ENCODE data around the gene USP31. TPM values are rescaled to one million over a fixed set of nuclear protein-coding genes. Genes with fewer than 3 reads are reported as not detected.

USP31 gene
- total and polyA plus RNA-seq, 2 of the 8 experiments (the other 6 are each of a cell fraction or from before 2014, with no cell fraction given): 6.7 to 19.0 TPM

DNA sequence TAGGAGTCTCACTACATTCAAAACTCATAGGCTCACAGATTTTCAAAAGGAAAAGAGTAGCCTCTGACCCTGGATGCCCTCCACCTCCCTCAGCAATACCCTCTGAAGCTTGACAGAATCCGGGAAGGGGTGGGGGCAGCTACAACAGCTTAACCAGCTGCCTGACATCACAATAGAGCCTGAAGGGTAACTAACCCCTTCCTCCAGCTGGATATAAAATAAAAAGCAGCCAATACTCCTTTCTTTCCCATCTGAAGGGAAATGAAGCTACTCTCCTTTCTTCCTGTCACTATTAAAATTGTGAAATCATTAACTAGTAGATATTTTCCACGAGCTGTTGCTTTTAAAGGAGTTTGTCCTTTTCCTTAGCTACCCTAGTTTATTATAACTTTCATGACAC is 24.0 kb downstream of the USP31 start:
- Histone ChIP-seq H4K20me1 (replicated peaks in 1 of 2; ENCODE audit: control insufficient read depth in 1 of 2, insufficient read depth in 2 of 2, low read length in 2 of 2) (peaks cover 5 to 9% of the 10 kb centered on the region in 2 experiments), H3K9me3 (ENCODE audit: insufficient read depth in 2 of 2, low read depth in 1 of 2, low read length in 1 of 2) (no peaks in the 10 kb centered on the region), H4K8ac (ENCODE audit: extremely low read depth, insufficient read depth, low read length) (no peak overlapping the region), H2BK5ac (ENCODE audit: low read depth, low read length) (no peak overlapping the region), H3K23ac (ENCODE audit: insufficient read length) (no peak overlapping the region), H3K27ac (ENCODE audit: low read depth, low read length) (no peak overlapping the region), H3K18ac (ENCODE audit: extremely low read depth, low read length) (no peak overlapping the region), H3K56ac (replicated peaks; ENCODE audit: insufficient read length, low read depth, low read length) (no peak overlapping the region), H2BK12ac (ENCODE audit: low read depth, low read length) (no peak overlapping the region), H4K5ac (ENCODE audit: insufficient read length, low read depth, low read length) (no peak overlapping the region), H3K36me3 (ENCODE audit: control insufficient read depth in 2 of 4, insufficient read depth in 4 of 4, low read length in 3 of 4) (no peaks in the 10 kb centered on the region), H3K4me1 (replicated peaks in 1 of 4; ENCODE audit: control insufficient read depth in 3 of 4, insufficient read depth in 4 of 4, low read length in 3 of 4) (peaks cover 0 to 10% (median 5%) of the 10 kb centered on the region in 4 experiments; a peak in 4 of 7 replicates), H2AK5ac (ENCODE audit: low read depth, low read length) (no peak overlapping the region), H2BK120ac (replicated peaks; ENCODE audit: low read depth, low read length) (no peak overlapping the region), H2BK20ac (ENCODE audit: low read length) (no peak overlapping the region), H3K23me2 (ENCODE audit: low read depth, low read length) (no peaks in the 10 kb centered on the region), H3K27me3 (replicated peaks in 1 of 4; ENCODE audit: control insufficient read depth in 3 of 4, extremely low read depth in 1 of 4, insufficient read depth in 3 of 4, low read length in 3 of 4) (no peaks in the 10 kb centered on the region), H3K4ac (replicated peaks; ENCODE audit: insufficient read length, low read depth, low read length) (no peak overlapping the region), H3K79me2 (ENCODE audit: control insufficient read depth in 1 of 2, insufficient read depth in 2 of 2, low read length in 2 of 2) (peaks cover 7 to 94% of the 10 kb centered on the region in 2 experiments), H2BK15ac (ENCODE audit: low read length) (no peak overlapping the region), H3K4me2 (ENCODE audit: insufficient read depth in 1 of 2, low read depth in 2 of 2, low read length in 2 of 2) (no peak overlapping the region), H3K4me3 (ENCODE audit: extremely low read depth in 1 of 4, insufficient read depth in 2 of 4, low read depth in 3 of 4, low read length in 4 of 4) (no peak overlapping the region), H4K91ac (replicated peaks; ENCODE audit: insufficient read length, low read length) (no peak overlapping the region), H3K79me1 (ENCODE audit: low read depth, low read length) (peaks cover 3% of the 10 kb centered on the region; the same call in 1 of the 2 replicates), H2AFZ (ENCODE audit: low read length) (no peak overlapping the region), H3K9ac (replicated peaks in 1 of 4; ENCODE audit: extremely low read depth in 1 of 4, low read depth in 3 of 4, low read length in 3 of 4) (no peak overlapping the region), H3K14ac (ENCODE audit: insufficient read length) (no peak overlapping the region)
- 76% methylated on average over 2 of the region's 2 CpGs; no CpG with 5 or more reads in 1 of the 2 experiments for WGBS, 2 experiments (ENCODE audit: extremely low coverage in 1 of 2, insufficient coverage in 1 of 2, insufficient read length in 1 of 2, insufficient replicate concordance in 2 of 2, low coverage in 1 of 2, low lambda C conversion rate in 2 of 2, missing lambda C conversion rate in 1 of 2)
- ChIA-PET CTCF (ENCODE audit: partially characterized antibody) (interaction anchor here (1.1 to 1.5 kb wide), 2 partner anchors 51 to 311 kb away, joined by 3 to 5 read pairs; no protein-coding TSS in a partner anchor), POLR2A (ENCODE audit: partially characterized antibody) (no interaction called here)
- DNase-seq (ENCODE audit: low read depth in 1 of 2, low spot score in 2 of 2) (no peak), FAIRE-seq (no peak)
- no peak for TF ChIP-seq POU5F1 (IDR thresholded peaks at IDR 0.05; ENCODE audit: low read depth, low read length)
- TF ChIP-seq, protein P1, sequence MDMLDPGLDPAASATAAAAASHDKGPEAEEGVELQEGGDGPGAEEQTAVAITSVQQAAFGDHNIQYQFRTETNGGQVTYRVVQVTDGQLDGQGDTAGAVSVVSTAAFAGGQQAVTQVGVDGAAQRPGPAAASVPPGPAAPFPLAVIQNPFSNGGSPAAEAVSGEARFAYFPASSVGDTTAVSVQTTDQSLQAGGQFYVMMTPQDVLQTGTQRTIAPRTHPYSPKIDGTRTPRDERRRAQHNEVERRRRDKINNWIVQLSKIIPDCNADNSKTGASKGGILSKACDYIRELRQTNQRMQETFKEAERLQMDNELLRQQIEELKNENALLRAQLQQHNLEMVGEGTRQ (IDR thresholded peaks at IDR 0.05; ENCODE audit: low read length): no peak
- no peak for TF ChIP-seq BRCA1 (IDR thresholded peaks at IDR 0.05; ENCODE audit: low read depth, low read length)
- no peak for TF ChIP-seq TAF7 (optimal IDR thresholded peaks at IDR 0.05; ENCODE audit: borderline replicate concordance, low read depth, low read length)
- TF ChIP-seq CEBPB (IDR thresholded peaks at IDR 0.05; ENCODE audit: low read depth, low read length): no peak
- TF ChIP-seq CREB1 (IDR thresholded peaks at IDR 0.05): no peak
- no peak for TF ChIP-seq CTBP2 (IDR thresholded peaks at IDR 0.05; ENCODE audit: borderline replicate concordance, insufficient read depth, insufficient read length, low read length)
- no peak for TF ChIP-seq BACH1 (IDR thresholded peaks at IDR 0.05; ENCODE audit: low read length)
- TF ChIP-seq KDM4A (IDR thresholded peaks at IDR 0.05; ENCODE audit: low read depth, low read length, severe bottlenecking): no peak
- TF ChIP-seq, protein P2, sequence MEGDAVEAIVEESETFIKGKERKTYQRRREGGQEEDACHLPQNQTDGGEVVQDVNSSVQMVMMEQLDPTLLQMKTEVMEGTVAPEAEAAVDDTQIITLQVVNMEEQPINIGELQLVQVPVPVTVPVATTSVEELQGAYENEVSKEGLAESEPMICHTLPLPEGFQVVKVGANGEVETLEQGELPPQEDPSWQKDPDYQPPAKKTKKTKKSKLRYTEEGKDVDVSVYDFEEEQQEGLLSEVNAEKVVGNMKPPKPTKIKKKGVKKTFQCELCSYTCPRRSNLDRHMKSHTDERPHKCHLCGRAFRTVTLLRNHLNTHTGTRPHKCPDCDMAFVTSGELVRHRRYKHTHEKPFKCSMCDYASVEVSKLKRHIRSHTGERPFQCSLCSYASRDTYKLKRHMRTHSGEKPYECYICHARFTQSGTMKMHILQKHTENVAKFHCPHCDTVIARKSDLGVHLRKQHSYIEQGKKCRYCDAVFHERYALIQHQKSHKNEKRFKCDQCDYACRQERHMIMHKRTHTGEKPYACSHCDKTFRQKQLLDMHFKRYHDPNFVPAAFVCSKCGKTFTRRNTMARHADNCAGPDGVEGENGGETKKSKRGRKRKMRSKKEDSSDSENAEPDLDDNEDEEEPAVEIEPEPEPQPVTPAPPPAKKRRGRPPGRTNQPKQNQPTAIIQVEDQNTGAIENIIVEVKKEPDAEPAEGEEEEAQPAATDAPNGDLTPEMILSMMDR (IDR thresholded peaks at IDR 0.05; ENCODE audit: control extremely low read depth in 1 of 3, insufficient read depth in 1 of 3, low read depth in 1 of 3, low read length in 3 of 3): no peak
- TF ChIP-seq EGR1 (IDR thresholded peaks at IDR 0.05; ENCODE audit: borderline replicate concordance, low read depth, low read length): no peak
